ENCODE measurements around the gene BRCA2. TPM values are rescaled to one million over a fixed set of nuclear protein-coding genes. Genes with fewer than 3 reads are reported as not detected.

Gene BRCA2
- total and polyA plus RNA-seq, 9 of the 15 experiments (the other 6 are each of a cell fraction or from before 2014, with no cell fraction given) = 4.1 to 17.3 (median 5.8) TPM

- TF ChIP-seq FOXK2 (conservative IDR thresholded peaks at IDR 0.05 in 1 of 2, IDR thresholded peaks at IDR 0.05 in 1 of 2; ENCODE audit: low read depth in 2 of 2) (no peak), POLR2AphosphoS2 (IDR thresholded peaks at IDR 0.05; ENCODE audit: low read length) (no peak)
Measured at GRCh38 chr13:32413284-32413683, 98.0 kb downstream of the BRCA2 start (continued).

GRCh38 chr13:32414580-32414979 lies 99.3 kb downstream of the BRCA2 start:
- H3K27ac ChIP-seq (ENCODE audit: extremely low read depth, low read depth, low read length) = no peak overlapping the region
- no peaks in the 10 kb centered on the region for H4K20me1 ChIP-seq (replicated peaks; ENCODE audit: control insufficient read depth, insufficient read depth, low read length)
- H3K4me2 ChIP-seq (ENCODE audit: insufficient read depth, low read length) = no peak overlapping the region
- in situ Hi-C loops (cut with MboI) (no loop called here), intact Hi-C loops (cut with micrococcal nuclease) (no loop called here)
- ChIA-PET CTCF (ENCODE audit: low intra/inter-chr PET ratio) (no interaction called here), POLR2A (no interaction called here)
- no peaks in the 10 kb centered on the region for H3K9me1 ChIP-seq (ENCODE audit: control insufficient read depth, insufficient read depth, low read length)
- no peaks in the 10 kb centered on the region for H3K9me3 ChIP-seq (replicated peaks; ENCODE audit: control insufficient read depth, insufficient read depth, low read depth, low read length)
- no peak for ATAC-seq
- H2AFZ ChIP-seq (ENCODE audit: low read depth, low read length) = no peak overlapping the region; the same call in 1 of the 2 replicates
- no peak overlapping the region for H3K9ac ChIP-seq (ENCODE audit: insufficient read depth in 1 of 2, low read depth in 2 of 2, low read length in 2 of 2)
- H3K79me2 ChIP-seq (ENCODE audit: control insufficient read depth, insufficient read depth, low read length) = no peaks in the 10 kb centered on the region
- no TSS peak for BruUV-seq (replicated peaks)
- WGBS (ENCODE audit: insufficient coverage, low coverage, missing lambda C conversion rate) = 50% methylated on average over 2 of the region's 2 CpGs
- FAIRE-seq = no peak
- no peaks in the 10 kb centered on the region for H3K36me3 ChIP-seq (ENCODE audit: control insufficient read depth, insufficient read depth, low read length)
- no peak overlapping the region for H3K4me3 ChIP-seq
- H3K27me3 ChIP-seq (ENCODE audit: control insufficient read depth in 2 of 2, insufficient read depth in 2 of 2, low read length in 2 of 2) = no peaks in the 10 kb centered on the region
- no peaks in the 10 kb centered on the region for H3K4me1 ChIP-seq (replicated peaks in 1 of 2; ENCODE audit: control insufficient read depth in 2 of 2, insufficient read depth in 2 of 2, low read length in 2 of 2)
- no peak for DNase-seq (ENCODE audit: extremely low read depth in 1 of 4, low spot score in 3 of 4)
- TF ChIP-seq CREB5 (CRISPR knock-in tag; IDR thresholded peaks at IDR 0.05) (no peak), ARID4B (CRISPR knock-in tag; IDR thresholded peaks at IDR 0.05) (no peak), CBFA2T3 (IDR thresholded peaks at IDR 0.05) (no peak), ZNF75A (CRISPR knock-in tag; IDR thresholded peaks at IDR 0.05) (no peak), ZEB2 (IDR thresholded peaks at IDR 0.05) (no peak), TAF9B (IDR thresholded peaks at IDR 0.05; ENCODE audit: partially characterized antibody) (no peak), ZNF785 (CRISPR knock-in tag; IDR thresholded peaks at IDR 0.05) (no peak), KLF16 (IDR thresholded peaks at IDR 0.05) (no peak), POLR2B (IDR thresholded peaks at IDR 0.05; ENCODE audit: low read depth, partially characterized antibody) (no peak), STAT6 (CRISPR knock-in tag; IDR thresholded peaks at IDR 0.05) (no peak)
